Muscle of arm (tissue), 12 donors: ENCODE measurements around the gene SH3BGRL. TPM values are rescaled to one million over a fixed set of nuclear protein-coding genes. Genes with fewer than 3 reads are reported as not detected.
"Not testable (repeated sequence)": the region's sequence is repeated elsewhere in the genome, so short reads cannot be mapped to it uniquely, and the experiment has no call there.

Experiments
- DNase-seq: peaks from one replicate; pipeline ENCODE4 v3.0.0-alpha.2; 2013
- polyA plus RNA-seq, 12 donors: library from polyadenylated mRNA; unstranded; fragments of 120-200 nt; gene quantifications; one replicate each; pipeline ENCODE4 v1.2.1, GENCODE V29; 2013; ENCODE audit not compliant: insufficient read length in 12 of 12

The SH3BGRL gene
- polyA plus RNA-seq, 12 donors, result 65.2 to 138 (median 96.5) TPM; not detected in 1

DNA sequence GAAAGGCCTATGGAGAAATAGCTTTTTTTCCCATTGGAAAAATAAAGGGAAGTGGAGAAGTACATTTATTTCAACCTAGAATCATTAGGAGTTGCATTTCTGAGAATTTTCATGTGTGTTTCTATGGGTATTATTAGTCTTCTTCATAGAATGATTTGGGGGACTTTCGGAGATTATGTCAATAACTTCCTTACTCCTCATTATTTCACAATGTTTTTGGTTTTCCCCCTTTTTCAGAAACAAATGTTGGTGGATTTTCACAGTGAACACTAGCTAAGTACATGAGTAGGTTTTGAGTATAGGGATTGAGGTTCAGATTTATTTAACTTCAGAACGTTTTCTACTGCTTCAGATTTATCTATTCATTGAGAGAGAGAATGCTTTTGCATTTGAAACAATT, 54.0 kb downstream of the SH3BGRL start:
- no peak for DNase-seq

DNA sequence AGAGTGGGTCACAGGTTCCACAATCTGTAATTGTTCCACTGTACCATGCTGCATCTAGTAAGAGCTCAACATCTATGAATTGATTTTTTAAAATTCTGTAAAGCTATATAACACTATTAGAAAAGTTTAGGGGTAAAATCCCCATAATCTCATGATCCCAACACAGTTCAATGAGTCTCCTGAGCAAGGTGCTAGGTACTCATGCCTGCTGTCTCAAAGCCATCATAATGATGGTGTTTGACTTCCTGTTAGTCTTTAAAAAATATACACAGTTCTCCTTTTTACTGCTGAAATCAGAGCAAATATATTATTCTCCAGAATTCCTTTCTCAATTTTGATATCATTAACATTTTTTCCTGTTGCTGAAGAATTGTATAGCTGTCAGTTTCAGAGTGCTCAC, 55.9 kb downstream of the SH3BGRL start:
- no peak for DNase-seq

DNA sequence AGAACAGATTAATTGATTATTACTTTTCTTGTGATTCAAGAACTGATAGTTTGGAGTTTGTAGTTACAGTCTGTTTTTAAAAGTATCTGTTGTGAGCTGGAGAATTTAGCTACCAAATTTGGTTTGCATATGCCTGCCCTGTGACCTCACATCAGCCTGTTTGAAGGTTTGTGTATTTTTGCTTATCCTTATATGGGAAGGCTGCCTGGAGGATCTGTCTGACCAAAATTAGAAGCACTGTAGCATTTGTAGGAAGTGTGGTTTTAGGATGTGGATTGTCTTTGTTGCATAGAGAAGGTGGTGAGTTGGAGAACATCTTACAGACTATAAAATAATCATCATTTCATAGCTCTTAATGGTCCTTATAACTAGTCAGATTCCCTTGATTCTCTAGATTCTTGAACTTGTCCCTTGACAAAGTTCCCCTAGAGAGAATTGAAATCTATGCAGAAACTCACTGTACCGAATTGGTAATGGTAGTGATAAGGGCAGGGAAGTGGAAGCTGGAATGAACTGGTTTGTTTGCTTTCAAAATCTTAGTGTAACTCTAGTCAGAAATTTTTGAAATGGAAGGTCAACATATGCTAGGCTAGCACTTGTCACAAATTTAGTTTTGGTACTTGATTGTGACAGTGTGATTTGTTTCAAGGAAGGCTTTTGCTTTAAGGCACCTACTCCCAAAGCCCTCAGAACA, 57.3 kb downstream of the SH3BGRL start:
- no peak for DNase-seq

DNA sequence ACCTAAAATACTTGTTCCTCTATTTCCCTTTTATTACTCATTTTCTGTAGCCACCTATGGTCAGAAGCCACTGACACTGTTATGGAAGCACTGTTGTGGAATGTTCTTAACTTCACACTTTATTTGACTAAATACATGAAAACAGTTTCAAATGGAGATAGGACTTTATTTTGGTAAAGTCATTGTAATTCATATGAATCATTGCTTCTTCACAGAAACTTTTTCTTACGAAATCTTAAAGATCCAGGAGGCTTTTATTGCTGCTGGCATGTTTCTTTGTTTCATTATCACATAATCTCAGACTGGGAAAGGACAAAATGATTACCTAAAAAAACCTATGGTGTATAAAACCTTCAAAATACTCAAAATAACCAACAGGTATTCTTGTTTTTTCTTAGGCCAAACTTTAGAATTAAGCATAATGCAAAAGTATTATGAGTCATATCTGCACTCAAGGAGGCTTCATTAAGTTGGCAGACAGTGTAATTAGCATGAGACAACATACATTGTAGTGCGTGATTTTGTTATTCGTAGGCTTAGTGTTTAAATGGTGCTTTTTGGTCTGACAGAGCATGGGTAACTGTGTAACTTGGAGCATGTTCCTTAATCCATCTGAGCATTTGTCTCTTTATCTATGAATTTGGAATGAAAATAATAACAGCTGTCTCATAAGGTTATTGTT, 58.0 kb downstream of the SH3BGRL start:
- no peak for DNase-seq

DNA sequence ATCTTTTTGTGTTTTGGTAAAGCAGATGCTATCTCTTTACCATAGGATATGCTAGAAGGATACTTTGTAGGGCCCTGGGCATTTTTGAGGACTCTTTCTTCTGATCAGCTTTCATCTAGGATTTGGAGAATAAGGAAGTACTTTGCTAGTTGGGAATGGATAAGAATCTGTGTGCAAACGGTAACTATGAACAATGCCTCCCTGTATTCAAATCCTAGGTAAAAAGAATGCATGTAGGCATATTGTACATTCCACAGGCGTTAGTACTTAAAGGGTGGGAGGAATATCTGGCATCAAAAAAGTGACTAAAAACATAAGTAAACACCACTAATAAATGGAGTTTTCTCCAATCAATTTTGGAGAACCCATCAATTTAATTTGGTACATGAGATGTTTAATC, 59.7 kb downstream of the SH3BGRL start:
- DNase-seq, result no peak

DNA sequence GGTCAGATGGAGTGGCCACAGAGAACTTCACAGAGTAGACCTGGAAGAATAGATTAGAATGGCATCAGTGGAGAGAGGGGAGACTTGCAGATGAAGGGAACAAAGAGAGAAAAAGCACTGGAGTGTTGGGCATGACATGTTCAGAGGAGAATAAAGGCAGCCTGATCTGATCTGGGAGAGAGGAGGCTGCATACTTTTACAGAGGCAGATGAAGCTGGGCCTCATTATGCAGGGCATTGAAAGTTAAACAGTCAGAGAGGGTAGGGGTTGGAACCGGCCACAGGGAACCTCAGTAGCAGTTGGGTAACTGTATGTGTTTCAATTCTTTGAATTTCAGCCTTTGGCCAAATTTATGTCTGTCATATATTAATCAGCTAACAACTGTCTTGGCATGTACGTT, 61.2 kb downstream of the SH3BGRL start:
- no peak for DNase-seq

DNA sequence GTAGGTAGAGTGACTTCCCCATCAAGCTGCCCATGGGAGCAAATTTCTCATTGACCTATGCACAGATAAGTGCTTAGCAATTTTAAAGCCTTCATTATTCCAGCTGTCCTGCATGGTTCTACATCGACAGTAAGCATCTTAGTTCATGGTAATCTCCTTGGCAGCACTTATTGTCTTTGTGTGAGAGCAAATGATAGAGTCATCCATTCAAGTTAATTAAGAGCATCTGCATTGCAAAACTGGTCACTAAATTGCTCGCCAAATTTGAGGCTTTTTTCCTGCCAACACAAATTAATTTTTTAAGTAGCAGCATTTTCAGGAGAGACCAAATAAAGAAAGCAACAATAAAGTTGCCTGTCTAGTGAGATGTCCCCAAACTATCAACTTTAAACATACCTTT, 76.7 kb downstream of the SH3BGRL start:
- no peak for DNase-seq

DNA sequence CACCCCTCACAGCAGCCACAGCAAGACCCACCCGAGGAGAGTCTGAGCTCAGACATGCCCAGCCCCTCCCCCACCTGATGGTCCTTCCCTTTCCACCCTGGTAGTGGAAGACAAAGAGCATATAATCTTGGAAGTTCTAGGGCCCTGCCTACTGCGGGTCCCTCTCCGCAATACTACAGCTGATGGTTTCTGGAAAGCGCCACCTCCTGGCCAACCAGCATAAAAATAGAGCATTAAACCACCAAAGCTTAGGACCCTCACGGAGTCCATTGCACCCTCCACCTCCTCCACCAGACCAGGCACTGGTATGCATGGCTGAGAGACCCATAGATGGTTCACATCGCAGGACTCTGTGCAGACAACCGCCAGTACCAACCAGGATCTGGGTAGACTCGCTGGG, 78.2 kb downstream of the SH3BGRL start:
- no peak for DNase-seq

DNA sequence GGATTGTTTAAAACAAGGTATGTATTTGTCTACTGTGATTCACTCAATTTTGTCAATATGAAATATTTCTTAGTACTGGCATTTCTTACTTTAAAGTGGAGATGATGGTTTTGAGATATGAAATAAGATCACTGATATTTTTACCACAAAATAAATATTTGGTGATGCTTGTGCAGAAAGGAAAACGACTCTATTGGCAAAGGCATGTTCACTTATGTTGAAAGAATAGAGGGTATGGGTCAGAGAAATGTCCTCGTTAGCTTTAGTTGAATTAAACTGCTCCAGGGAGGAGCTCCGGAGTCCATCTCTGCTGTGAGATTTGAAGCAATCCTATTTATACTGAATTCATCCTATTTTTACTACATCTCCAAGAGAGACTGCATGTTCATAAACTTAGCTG, 84.2 kb downstream of the SH3BGRL start:
- DNase-seq, result no peak

DNA sequence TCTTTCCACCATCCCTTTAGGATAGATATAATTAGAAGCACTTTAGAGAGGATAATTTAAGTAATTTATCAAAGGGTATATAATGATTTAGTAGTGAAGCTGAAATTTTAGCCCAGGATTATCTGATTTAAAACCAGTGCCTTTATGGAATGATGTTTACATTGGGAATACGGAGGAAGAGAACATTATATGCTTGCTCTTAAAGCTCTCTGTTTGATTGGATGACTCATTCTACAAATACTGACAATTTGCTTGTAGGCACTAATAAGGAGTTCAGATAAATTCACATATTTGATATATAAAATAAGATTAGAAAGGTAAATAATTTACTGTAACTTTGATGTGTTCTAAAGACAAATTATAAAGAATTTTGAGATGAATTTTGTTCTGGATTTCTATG, 84.7 kb downstream of the SH3BGRL start:
- DNase-seq, result no peak

DNA sequence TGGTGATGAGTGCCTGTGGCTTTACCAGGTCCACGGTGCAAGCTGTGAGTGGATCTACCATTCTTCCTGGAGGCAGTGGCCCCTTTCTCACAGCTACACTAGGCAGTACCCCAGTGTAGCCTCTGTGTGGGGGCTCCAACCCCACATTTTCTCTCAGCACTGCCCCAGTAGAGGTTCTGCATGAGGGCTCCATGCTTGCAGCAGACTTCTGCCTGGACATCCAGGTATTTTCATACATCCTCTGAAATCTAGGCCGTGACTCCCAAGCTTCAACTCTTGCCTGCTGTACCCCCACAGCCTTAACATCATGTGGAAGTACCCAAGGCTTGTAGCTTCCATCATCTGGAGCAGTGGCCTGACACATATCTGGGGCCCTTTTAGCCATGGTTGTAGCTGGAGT, 90.1 kb downstream of the SH3BGRL start:
- no peak for DNase-seq

DNA sequence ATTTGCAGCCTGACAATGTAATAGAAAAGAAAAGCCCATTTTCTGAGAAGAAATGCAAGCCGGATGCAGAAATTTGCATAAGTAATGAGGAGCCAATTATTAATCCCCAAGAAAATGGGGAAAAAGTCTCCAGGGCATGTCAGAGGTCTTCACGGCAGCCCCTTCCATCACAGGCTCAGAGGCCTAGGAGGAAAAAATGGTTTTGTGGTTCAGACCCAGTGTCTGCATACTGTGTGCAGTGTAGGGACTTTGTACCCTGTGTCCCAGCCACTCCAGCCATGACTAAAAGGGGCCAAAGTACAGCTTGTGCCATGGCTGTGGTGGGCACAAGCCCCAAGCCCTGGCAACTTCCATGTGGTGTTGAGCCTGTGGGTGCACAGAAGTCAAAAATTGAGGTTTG, 92.2 kb downstream of the SH3BGRL start:
- no peak for DNase-seq

DNA sequence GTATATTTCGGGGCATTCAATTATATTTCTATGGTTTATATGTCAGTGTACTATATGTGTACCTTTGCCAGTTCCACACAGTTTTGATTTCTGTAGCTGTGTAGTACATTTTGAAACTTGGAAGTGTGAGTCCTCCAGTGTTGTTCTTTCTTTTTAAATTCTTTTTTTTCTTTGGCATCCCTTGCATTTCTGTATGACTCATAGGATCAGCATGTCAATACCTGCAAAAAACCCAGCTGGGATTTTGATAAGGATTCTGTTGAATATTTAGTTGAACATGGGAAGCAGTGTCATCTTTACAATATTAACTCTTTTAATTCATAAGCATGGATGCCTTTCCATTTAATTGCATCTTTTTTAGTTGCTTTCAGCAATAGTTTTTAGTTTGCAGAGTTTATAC, 100.0 kb downstream of the SH3BGRL start:
- DNase-seq, result no peak

DNA sequence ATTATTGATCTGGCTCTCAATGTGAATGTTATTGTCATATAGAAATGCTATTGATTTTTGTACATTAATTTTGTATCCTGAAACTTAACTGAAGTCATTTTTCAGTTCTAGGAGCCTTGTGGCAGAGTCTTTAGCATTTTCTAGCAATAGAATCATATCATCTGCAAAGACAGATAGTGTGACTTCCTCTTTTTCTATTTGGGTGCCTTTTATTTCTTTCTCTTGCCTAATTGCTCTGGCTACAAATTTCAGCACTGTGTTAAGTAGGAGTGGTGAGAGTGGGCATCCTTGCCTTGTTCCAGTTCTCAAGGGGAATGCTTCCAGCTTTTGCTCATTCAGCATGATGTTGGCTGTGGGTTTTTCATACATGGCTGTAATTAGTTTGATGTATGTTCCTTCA, 102.7 kb downstream of the SH3BGRL start:
- no peak for DNase-seq

DNA sequence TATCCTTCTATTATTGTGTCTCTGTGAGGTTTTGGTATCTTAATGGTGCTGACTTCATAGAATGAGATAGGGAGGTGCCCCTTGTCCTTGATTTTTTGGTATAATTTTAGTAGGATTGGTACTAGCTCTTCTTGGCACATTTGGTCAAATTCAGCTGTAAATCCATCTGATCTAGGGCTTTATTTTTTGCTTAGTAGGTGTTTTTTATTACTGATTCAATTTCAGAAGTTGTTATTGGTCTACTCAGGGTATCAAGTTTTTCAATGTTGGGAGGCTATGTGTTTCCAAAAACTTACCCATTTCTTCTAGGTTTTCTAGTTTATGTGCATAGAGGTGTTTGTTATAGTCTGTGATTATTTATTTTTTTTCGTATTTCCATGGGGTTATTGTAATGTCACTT, 103.3 kb downstream of the SH3BGRL start:
- no peak for DNase-seq

DNA sequence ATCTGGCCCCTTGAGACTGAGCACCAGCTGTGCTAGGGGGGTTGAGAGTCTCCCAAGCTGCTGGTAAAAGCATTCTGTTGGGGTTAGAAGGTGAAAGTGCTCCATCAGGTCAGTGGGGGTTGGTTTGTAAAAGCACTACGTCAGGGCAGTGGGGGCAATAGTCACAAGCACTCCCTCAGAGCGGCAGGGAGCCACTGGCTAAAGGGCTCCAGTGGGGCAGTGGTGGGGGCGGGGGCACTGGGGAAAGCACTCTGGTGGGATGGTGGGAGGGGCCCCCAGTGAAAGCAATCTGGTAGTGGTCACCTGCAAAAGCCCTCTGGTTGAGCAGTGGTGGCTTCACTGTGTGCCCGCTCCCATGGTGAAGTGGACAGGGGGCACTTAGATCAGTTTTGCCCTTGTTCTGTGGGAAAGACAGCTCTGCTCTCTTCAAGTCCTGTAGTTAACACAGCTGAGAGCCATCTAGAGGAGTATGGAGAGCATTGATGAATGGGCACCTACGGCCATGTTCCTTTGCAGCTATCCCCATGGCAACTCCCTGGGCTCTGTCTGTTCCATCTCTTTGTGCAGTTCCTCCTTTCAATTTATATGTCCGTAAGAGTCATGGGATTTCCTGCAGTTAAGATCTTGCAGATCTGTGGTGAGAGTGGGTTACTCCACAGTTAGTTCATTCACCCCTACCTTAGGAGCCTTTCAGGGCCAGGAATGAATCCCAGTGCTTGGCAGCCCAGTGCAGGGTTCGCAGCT, 106.4 kb downstream of the SH3BGRL start:
- no peak for DNase-seq

DNA sequence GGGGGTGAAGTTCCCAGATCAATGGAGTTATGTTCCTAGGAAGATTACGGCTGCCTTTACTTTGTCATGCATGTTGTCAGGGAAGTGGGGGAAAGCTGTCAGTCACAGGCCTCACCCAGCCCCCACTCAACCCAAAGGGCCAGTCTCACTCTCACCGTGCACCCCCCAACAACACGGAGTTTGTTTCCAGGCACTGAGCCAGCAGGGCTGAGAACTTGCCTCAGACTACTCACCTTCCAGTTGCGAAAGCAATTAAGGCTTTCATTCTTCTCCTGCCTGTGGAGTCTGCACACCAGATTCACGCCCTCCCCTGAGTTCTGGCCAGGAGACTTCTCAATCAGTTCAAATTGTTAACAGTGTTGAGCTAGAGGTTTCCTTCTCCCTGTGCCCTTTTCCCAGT, 114.3 kb downstream of the SH3BGRL start:
- DNase-seq, result no peak

DNA sequence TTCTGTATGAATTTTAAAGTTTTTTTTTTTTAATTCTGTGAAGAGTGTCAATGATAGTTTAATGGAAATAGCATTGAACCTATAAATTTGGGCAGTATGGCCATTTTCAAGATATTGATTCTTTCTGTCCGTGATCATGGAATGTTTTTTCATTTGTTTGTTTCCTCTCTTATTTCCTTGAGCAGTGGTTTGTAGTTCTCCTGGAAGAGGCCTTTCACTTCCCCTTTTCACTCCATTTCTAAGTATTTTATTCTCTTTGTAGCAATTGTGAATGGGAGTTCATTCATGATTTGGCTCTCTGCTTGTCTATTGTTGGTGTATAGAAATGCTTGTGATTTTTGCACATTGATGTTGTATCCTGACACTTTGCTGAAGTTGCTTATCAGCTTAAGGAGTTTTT, 129.8 kb downstream of the SH3BGRL start:
- DNase-seq, result not testable (repeated sequence)

DNA sequence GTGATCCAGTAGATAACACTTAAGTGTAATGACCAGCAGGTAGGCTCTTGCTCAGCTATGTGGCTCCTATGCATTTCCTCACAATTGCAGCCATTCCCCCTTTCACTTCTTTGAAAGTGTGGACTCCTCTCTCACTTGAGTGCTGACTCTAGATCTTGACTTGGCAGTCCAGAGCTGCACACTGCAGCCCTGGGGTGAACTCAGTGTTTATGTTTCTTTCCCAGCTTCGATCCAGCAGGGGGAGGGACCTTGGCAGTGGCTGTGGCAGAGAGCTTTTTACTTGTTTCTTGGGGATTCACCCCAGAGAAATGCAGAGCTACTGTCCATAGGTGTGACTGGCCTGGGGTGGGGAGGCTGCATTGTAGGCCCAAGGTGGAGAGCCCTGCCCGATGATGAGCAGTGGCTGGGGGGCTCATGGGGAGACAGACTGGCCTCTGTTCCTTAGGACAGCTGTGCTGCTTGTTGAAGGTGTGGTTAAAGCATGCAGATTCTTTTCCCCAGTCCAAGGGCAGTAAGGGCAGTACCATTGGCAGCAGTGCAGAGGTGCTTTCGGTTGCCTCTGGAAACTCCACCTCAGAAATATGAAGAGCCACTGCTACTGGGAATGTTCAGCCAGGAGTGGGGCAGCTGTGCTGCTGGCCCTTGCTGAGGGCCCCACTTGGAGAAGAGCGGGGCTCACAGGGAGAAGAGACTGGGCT, 134.7 kb downstream of the SH3BGRL start:
- no peak for DNase-seq

DNA sequence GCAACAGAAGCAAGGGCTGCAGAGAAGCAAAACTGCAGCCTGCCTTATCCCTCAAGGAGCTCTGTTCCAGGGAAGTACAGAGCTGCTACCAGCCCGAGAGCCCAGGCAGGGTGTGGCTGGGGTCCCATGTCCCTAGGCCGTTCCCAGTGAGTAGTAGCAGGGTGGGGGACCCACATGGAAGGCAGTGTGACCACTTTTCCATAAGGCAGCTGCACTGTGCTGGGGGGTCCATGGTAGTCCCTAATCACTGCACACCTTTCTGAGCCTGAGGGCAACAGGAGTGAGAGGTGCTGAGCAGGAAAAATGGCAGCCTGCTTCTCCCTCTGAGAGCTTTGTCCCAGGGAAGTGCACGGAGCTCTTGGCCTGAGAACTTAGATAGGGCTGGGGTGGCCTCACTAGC, 135.9 kb downstream of the SH3BGRL start:
- no peak for DNase-seq

DNA sequence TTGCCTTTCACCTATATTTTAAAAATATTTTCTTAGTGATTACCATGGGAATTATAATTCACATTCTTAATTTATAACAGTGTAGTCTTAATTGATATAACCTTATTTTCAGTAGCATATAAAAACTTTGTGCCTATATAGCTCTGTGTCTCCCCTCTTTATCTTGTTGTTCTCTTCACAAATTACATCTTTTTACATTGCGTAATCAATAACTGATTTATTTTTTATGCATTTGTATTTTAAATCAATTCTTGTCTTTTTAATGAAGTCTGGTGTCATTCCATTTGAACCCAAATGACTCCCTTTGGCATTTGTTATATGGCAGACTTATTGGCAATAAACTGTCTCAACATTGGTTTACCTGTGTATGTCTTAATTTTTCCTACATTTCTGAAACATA, 137.0 kb downstream of the SH3BGRL start:
- DNase-seq, result no peak

DNA sequence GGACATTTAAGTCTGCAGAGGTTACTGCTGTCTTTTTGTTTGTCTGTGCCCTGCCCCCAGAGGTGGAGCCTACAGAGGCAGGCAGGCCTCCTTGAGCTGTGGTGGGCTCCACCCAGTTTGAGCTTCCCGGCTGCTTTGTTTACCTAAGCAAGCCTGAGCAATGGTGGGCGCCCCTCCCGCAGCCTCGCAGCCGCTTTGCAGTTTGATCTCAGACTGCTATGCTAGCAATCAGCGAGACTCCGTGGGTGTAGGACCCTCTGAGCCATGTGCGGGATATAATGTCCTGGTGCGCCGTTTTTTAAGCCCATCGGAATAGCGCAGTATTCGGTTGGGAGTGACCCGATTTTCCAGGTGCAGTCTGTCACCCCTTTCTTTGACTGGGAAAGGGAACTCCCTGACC, 143.4 kb downstream of the SH3BGRL start:
- not testable (repeated sequence) for DNase-seq
